ENCODE results near the gene SOX6.
"Not testable (repeated sequence)": the region's sequence is repeated elsewhere in the genome, so short reads cannot be mapped to it uniquely, and the experiment has no call there.

Gene SOX6

GRCh38 chr11:15929371-15929901, 426.9 kb downstream of the SOX6 start:
- DNase-seq (ENCODE audit: low spot score), result no peak

DNA sequence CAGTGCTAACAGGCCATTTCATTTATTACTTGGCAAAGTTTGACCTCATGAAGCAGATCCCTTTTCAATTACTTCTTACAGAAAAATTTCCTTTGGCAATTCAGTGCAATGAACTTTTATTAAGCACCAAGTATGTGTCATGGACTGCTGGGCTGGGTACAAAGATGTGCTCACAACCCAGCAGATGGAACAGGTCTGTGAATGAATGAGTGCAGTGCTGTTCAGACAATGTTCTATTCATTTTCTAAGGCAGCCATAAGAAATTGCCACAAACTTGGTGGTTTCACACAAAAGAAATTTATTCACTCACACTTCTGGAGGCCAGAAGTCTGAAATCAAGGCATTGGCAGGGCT, 428.5 kb downstream of the SOX6 start:
- no peak for DNase-seq (ENCODE audit: low spot score)

GRCh38 chr11:15927196-15927863, 429.0 kb downstream of the SOX6 start:
- no peak for DNase-seq (ENCODE audit: low spot score)

- no peak for DNase-seq (ENCODE audit: low spot score)
Measured at GRCh38 chr11:15926071-15926470, 430.3 kb downstream of the SOX6 start.

DNA sequence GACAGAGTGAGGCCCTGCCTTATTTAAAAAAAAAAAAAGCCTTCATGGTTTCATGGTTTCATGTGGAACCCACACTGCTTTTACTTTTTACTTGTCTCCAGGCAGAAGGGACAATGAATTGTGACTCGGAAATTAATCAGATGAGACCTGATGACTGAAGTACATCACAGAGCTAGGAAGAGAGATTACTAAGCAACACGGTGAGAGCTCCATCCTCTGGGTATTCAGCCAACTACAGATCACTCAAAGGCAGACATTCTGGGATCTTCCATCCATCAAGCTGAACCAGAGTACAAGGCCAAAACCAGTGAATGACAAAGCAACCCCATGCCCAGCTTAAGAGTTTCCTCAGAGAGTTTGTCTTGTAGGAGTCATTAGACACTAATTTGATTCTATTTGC, 433.2 kb downstream of the SOX6 start:
- no peak for DNase-seq (ENCODE audit: low spot score)

DNA sequence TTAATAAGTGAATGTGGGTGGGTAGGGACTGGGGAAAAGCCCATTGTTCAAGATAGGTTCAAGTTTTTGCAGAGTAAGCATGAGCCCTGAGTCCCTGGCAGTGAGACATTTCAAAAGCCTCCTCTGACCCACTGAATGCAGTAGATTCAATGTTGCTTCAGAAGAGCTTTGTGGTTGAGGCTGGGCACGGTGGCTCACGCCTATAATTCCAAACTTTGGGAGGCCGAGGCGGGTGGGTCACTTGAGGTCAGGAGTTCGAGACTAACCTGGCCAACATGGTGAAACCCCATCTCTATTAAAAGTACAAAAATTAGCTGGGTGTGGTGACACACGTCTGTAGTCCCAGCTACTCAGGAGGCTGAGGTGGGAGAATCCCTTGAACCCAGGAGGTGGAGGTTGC, 433.6 kb downstream of the SOX6 start:
- DNase-seq (ENCODE audit: low spot score), result not testable (repeated sequence)

DNA sequence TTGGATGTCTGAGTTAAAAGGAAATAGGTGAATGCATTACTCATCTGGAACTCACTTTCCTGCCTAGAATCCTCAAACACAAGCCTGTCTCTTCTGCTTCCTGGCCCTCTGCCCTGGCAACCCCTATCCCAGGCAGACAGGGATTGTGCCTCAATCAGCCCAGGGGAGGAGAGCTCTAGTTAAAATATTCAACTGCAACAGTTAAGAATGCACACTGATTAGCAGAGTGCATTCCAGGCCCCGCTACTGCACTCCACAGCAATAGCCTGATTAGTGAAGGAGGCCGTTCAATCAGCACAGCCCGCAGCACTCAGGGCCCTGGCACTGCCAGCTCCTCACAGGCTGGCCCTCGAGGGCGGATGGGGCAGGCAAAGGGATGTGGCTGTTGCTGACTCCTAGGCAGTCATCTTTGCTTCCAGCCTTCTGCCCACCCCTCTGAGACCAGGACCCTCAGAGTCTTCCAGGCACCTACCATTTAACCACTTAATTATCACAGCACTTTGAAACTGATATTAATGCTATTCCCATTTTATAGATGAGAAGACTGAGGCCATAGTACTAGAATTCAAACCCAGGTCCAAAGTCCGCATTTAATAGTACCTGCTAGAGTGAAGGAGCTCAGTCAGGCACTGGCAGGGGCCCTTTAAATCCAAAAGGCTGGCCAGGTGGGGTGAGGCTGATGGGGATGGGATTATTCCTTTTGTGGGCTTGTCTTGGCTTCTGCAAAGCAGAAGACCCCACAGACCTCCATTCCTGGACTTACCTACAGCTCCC, 435.3 kb downstream of the SOX6 start:
- no peak for DNase-seq (ENCODE audit: low spot score)

- DNase-seq (ENCODE audit: low spot score), result no peak
Measured at GRCh38 chr11:15918674-15919073, 437.7 kb downstream of the SOX6 start.

- no peak for DNase-seq (ENCODE audit: low spot score)
Measured at GRCh38 chr11:15918212-15918611, 438.1 kb downstream of the SOX6 start.

Measured in D341Med (cell line).